Measurements from ENCODE around the gene CHAF1A.

CHAF1A gene

DNA sequence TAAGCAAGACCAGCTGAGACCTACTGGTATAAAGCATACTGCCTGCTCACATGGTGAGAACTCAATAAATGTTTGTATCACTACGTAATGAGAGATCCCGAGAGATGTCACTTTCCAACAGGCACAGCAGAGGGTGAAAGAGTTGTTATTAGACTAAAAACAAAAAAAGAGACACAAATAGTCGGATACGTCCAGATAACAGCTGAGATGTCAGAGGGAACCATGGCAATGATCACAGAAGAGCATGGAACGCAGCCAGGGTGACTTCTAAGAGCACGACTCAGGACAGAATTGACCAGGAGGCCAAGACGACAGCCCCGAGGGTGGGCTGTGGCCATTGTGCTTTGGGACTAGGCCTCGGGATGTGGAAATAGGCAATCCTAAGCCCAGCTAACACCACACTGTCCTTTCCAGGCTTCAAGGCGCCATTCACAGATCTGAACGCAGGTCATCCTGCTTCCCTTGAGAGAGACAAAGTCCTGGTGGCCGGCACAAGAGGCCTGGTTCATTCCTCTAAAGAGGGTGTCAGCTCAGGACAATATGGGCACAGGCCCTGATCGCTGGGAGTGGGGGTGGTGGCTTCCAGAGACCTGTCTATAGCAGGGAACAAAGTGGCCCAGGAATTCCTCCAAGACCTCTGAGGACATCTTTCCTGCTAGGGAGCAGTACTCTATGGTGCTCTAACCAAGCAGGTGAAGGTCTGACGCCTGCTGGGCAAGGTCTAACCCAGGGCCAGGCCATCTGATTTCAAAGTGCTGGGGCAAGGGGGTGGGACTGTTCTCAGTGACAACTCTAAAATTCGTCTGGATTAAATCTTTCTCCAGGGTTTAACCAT, 5.3 kb upstream of the CHAF1A start:
- H3K27ac Mint-ChIP-seq, result no peak overlapping the region
- no peaks in the 10 kb centered on the region for H3K27me3 Mint-ChIP-seq (ENCODE audit: low read depth, poor library complexity)
- H3K9me3 Mint-ChIP-seq, result no peaks in the 10 kb centered on the region
- no peak overlapping the region for H3K4me3 Mint-ChIP-seq
- peaks cover 62% of the 10 kb centered on the region for H3K4me1 Mint-ChIP-seq
- peaks cover 17% of the 10 kb centered on the region for H3K36me3 Mint-ChIP-seq (ENCODE audit: low read depth)
- TF ChIP-seq, protein P1, sequence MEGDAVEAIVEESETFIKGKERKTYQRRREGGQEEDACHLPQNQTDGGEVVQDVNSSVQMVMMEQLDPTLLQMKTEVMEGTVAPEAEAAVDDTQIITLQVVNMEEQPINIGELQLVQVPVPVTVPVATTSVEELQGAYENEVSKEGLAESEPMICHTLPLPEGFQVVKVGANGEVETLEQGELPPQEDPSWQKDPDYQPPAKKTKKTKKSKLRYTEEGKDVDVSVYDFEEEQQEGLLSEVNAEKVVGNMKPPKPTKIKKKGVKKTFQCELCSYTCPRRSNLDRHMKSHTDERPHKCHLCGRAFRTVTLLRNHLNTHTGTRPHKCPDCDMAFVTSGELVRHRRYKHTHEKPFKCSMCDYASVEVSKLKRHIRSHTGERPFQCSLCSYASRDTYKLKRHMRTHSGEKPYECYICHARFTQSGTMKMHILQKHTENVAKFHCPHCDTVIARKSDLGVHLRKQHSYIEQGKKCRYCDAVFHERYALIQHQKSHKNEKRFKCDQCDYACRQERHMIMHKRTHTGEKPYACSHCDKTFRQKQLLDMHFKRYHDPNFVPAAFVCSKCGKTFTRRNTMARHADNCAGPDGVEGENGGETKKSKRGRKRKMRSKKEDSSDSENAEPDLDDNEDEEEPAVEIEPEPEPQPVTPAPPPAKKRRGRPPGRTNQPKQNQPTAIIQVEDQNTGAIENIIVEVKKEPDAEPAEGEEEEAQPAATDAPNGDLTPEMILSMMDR (IDR thresholded peaks at IDR 0.05), result no peak
- no peak for DNase-seq

- Mint-ChIP-seq H3K9me3 (no peaks in the 10 kb centered on the region), H3K27ac (peak overlapping the region; percentile 39), H3K27me3 (ENCODE audit: low read depth, poor library complexity) (no peaks in the 10 kb centered on the region), H3K4me3 (peak overlapping the region; percentile 89), H3K36me3 (ENCODE audit: low read depth) (peaks cover 18% of the 10 kb centered on the region), H3K4me1 (peaks cover 66% of the 10 kb centered on the region)
- TF ChIP-seq, protein P1 (IDR thresholded peaks at IDR 0.05), result no peak
- DNase-seq, result no peak
Measured at GRCh38 chr19:4399812-4400134, 2.7 kb upstream of the CHAF1A start.

GRCh38 chr19:4400135-4400936, 2.1 kb upstream of the CHAF1A start, which contains the start of gene SH3GL1:
TSS of gene SH3GL1 (minus strand) at chr19:4400547. CDS start at chr19:4400368, 179 bp downstream.
- peaks cover 64% of the 10 kb centered on the region for H3K4me1 Mint-ChIP-seq
- H3K27ac Mint-ChIP-seq, result peak within 1 kb of the TSS; percentile 81
- DNase-seq, result peak; percentile 94
- no peaks in the 10 kb centered on the region for H3K27me3 Mint-ChIP-seq (ENCODE audit: low read depth, poor library complexity)
- TF ChIP-seq, protein P1 (IDR thresholded peaks at IDR 0.05), result peak; percentile 84
- H3K4me3 Mint-ChIP-seq, result peak within 1 kb of the TSS; percentile 89
- H3K36me3 Mint-ChIP-seq (ENCODE audit: low read depth), result peaks cover 18% of the 10 kb centered on the region
- H3K9me3 Mint-ChIP-seq, result no peaks in the 10 kb centered on the region

DNA sequence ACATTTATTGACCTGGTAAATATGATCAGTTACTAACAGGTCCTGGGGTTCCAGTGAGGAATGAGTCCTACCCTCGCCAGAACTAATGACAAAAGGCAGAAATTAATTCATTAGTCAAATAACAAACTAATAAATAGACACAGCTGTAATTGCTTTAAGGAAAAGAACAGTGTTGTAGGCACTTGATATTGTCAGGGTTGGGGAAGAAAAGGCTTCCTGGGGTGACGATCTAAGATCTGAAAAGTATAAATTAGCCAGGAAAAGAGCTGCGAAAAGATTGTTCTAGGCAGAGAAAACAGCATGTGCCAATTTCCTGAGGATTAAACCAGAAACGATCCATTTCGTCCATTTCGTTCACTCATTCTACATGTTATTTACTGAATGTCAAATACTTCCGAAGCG, 670 bp upstream of the CHAF1A start:
- peaks cover 68% of the 10 kb centered on the region for H3K4me1 Mint-ChIP-seq
- H3K36me3 Mint-ChIP-seq (ENCODE audit: low read depth), result peaks cover 16% of the 10 kb centered on the region
- H3K4me3 Mint-ChIP-seq, result peak overlapping the region; percentile 82
- DNase-seq, result no peak
- peak overlapping the region; percentile 91 for H3K27ac Mint-ChIP-seq
- no peaks in the 10 kb centered on the region for H3K27me3 Mint-ChIP-seq (ENCODE audit: low read depth, poor library complexity)
- no peaks in the 10 kb centered on the region for H3K9me3 Mint-ChIP-seq
- TF ChIP-seq, protein P1 (IDR thresholded peaks at IDR 0.05), result no peak

DNA sequence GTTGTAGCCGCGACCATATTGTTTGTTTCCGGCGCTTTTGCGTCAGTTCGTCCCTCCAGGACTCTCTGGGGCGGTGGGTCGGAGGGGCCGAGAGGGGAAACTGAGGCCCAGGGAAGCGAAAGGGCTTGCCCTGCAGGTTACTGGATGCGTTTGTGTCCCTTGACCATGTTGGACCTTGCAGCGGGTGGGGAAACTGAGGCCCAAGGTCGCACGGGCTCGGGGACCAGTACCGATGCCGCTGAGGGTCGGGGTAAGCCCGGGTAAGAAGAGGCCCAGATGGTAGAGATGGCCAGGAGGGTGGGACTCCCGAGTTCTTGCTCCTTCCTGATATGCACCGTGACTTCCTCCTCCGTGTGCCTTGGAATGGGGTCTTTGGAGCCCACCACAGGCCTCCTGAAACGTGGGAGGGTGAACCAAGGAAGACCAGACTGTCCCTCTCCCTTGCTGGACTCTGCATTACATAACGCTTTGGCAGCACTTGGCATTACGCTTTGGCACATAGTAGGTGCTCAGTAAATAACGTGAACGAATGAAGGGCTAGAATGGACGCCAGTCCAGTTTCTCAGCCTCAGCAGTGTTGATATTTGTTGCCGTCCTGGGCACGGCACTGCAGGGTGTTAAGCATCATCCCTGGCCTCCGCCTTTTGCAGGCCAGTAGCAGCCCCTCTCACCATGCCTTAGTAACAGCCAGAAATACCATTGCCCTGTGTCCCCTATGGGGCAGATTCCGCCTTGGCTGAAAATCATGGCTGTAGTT, 743 bp downstream of the CHAF1A start:
- TF ChIP-seq, protein P1 (IDR thresholded peaks at IDR 0.05), result no peak
- no peaks in the 10 kb centered on the region for H3K9me3 Mint-ChIP-seq
- DNase-seq, result peak; percentile 17
- peaks cover 68% of the 10 kb centered on the region for H3K4me1 Mint-ChIP-seq
- no peaks in the 10 kb centered on the region for H3K27me3 Mint-ChIP-seq (ENCODE audit: low read depth, poor library complexity)
- H3K36me3 Mint-ChIP-seq (ENCODE audit: low read depth), result peaks cover 17% of the 10 kb centered on the region
- peak overlapping the region; percentile 95 for H3K27ac Mint-ChIP-seq
- peak overlapping the region; percentile 90 for H3K4me3 Mint-ChIP-seq
